ENCODE measurements around the gene ITIH1.

Gene ITIH1

DNA sequence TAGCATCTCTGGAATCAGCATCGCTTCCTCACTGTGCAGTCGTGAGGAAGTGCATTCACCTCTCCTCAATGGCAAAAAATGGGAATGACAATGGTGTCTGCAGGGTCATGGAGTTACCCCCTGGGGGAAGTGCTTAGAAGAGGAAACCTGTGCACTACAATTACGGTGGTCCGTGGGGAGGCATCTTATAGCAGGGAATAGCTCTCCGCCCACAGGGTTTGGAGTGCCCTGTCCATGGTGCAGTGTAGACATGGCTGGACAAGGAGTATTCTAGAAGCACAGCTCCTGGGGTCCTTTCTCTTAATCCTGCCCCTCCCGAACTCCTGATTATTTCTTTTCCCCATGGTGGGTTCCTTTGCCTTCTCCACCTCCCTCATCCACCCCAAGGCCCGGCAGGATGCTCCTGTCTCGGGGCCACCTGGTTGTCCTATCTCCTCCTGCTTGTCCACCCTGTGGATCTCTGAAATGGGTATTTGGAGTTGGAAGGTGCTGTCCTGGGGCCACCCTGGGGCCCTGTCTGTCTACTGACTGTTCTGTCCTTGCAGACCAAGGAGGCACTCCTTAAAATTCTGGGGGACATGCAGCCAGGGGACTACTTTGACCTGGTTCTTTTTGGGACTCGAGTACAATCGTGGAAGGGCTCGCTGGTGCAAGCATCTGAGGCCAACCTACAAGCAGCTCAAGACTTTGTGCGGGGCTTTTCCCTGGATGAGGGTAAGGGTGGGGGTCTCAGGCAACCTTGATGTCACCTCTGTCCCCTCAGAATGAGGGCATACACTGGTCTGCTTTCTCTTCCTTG, 5.2 kb downstream of the ITIH1 start:
- no peak overlapping the region for H3K4me3 ChIP-seq (ENCODE audit: low read depth, low read length)
- no peak for TF ChIP-seq CTCF (IDR thresholded peaks at IDR 0.05; ENCODE audit: borderline replicate concordance, insufficient read depth, low read depth, low read length)

DNA sequence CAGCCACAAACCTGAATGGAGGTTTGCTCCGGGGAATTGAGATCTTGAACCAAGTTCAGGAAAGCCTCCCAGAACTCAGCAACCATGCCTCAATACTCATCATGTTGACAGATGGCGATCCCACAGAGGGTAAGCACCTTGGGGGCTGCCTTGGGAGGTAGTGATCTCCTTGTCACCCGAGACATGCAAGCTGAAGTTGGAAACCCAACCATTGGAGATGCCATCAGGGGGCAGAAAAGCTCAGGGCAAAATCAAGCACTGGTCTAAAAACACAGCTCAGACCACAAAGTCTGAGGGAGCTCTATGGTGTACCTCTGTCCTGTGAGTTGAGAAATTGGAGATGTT, 5.8 kb downstream of the ITIH1 start:
- H3K4me3 ChIP-seq (ENCODE audit: low read depth, low read length), result no peak overlapping the region
- TF ChIP-seq CTCF (IDR thresholded peaks at IDR 0.05; ENCODE audit: borderline replicate concordance, insufficient read depth, low read depth, low read length), result no peak

GRCh38 chr3:52784021-52784621, 6.7 kb downstream of the ITIH1 start:
- H3K4me3 ChIP-seq (ENCODE audit: low read depth, low read length), result no peak overlapping the region
- TF ChIP-seq CTCF (IDR thresholded peaks at IDR 0.05; ENCODE audit: borderline replicate concordance, insufficient read depth, low read depth, low read length), result no peak

DNA sequence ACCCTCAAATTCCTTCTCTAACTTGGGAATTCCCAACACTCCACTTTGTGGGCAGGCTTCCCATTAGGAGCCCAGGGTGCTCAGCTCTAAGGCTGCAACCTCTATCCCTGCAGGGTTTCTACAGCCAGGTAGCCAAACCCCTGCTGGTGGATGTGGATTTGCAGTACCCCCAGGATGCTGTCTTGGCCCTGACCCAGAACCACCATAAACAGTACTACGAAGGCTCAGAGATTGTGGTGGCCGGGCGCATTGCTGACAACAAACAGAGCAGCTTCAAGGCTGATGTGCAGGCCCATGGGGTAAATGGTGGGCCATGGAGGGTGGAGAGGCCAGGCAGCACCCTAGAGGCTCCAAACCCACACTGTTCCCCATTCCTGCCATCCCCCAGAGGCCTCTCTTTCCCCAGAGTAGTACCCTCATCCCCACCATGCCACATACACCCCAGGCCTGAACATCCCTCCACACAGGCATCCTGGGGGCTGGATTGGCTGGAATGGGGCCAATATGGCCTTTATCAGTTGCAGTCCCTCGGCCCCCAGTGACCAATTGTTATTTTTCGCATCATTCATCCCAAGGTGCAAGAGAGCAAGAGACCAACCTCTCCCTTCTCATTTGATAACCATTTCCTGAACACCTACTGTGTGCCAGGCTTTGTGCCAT, 7.7 kb downstream of the ITIH1 start:
- no peak for TF ChIP-seq CTCF (IDR thresholded peaks at IDR 0.05; ENCODE audit: borderline replicate concordance, insufficient read depth, low read depth, low read length)
- H3K4me3 ChIP-seq (ENCODE audit: low read depth, low read length), result no peak overlapping the region

DNA sequence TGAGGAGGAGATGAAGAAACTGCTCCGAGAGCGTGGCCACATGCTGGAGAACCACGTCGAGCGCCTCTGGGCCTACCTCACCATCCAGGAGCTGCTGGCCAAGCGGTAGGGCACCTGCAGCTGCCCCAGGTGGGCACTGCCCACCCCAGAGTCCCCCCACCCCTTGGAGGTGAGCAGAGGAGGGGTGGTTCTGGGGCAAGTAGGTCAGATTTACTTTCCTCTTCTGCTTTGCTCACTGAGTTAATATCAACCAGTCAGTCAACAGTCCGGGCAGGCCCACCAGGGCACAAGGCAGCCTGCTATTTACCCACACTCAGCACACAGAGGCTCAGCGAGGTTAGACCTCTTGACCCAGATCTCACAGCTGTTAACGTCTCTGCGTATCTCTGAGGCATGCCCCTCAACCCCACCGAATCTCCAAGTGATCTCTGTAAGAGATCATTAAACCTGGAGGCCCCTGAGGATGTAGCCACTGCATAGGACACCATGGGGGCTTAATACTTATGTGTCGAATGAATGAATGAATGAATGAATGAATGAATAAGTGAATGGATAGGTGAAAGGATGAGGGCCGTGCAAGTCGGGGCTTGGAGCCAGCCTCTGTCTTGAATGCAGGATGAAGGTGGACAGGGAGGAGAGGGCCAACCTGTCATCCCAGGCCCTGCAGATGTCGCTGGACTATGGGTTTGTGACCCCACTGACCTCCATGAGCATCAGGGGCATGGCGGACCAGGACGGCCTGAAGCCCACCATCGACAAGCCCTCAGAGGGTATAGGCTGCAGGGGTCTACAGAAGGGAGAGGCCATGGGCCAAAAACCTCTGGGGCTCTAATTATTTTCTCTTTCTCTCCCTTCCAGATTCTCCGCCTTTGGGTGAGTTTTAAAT, 9.2 kb downstream of the ITIH1 start:
- no peak for TF ChIP-seq CTCF (IDR thresholded peaks at IDR 0.05; ENCODE audit: borderline replicate concordance, insufficient read depth, low read depth, low read length)
- no peak overlapping the region for H3K4me3 ChIP-seq (ENCODE audit: low read depth, low read length)

DNA sequence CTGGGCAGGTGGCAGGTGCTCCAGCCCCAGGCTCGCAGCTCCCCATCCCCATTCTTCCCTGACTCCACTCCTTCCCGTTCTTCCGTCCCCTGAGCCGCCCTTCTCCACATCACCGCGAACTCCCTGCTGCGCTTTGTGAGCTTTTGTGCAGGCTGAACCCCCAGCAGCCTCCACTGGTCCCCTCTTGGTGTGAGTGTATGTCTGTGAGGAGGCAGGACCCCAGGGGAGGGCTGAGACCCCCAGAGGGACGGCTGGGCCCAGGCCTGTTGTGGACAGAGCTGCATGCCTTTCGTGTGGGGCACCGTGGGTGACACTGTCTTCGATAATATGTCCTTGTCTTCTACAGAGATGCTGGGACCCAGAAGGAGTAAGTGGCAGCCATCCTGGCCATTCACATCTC, 9.8 kb downstream of the ITIH1 start:
- H3K4me3 ChIP-seq (ENCODE audit: low read depth, low read length), result no peak overlapping the region
- TF ChIP-seq CTCF (IDR thresholded peaks at IDR 0.05; ENCODE audit: borderline replicate concordance, insufficient read depth, low read depth, low read length), result no peak
